GM19438 (cell line): ENCODE data around the gene PHIP.

Experiments
- ATAC-seq: cut with Tn5 transposase; IDR thresholded peaks from one replicate; pipeline ENCODE4 v1.9.1; 2021; ENCODE audit warnings: low read depth; ENCODE audit not compliant: unreplicated experiment

PHIP gene

DNA sequence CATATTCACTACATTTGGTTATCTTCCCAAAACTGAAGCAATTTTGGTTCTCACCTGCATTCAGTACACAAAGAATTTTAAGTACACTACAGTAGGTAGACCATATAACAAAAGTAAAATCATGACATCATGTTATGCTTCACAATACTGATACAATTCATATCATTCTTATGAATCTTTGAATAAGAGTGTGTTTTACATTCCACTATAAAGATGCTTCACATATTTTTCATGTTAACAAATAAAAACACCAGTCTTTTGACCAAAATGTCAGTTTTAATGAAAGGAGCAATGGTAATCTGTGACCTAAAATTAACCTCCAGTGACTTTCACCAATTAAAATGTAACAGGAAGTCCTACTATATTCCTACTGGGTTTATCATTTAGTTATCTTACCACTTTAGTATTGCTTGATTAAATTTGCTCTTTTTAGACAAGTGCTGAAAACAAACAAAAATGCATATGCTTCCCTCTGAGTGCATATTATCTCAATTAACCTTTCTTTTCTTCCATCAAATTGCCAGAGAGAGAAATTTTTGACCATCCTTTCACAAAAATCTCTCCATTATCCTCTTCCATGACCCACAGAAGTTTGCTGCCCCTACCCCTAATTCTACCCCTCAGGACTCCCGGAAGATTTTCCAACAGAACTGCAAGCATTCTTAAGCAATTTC is 49.3 kb downstream of the PHIP start:
- ATAC-seq: no peak

GRCh38 chr6:79011940-79012339 is 66.1 kb downstream of the PHIP start:
- no peak for ATAC-seq

DNA sequence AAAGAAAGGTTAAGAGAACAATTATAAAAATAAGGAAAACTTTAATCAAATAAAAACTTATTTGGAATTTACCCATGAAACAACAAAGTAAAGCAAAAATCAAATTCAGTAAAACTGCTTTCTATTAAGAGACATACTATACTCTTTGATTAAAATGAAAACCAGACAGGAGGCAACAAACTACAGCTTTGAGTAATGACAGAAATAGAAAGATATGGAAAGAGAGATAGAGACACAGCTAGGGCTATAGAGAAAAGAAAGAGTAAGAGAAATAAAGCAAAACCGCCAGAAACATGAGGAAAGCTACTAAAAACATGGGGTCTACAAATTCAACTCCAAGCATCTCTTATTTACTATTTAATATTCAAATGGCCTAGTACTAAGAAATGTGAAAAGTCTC is 67.6 kb downstream of the PHIP start:
- ATAC-seq: no peak

DNA sequence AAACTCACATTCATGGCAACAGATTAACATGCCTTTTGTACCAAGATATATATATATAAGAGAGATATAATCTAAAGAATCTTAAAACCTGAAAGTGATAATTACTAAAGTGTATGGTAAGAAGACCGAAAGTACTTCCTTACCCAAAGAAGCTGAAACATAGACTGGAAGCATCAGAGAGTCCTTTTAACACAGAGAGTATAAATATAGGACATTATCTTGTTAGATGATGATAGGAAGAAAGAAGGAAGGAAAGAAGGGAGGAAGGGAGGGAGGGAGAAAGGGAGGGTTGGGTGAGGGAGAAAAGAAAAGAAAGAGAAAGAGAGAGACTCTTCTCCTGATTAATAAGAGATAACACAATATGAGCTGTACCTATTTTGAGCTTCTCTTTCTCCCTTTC is 68.2 kb downstream of the PHIP start:
- no peak for ATAC-seq

DNA sequence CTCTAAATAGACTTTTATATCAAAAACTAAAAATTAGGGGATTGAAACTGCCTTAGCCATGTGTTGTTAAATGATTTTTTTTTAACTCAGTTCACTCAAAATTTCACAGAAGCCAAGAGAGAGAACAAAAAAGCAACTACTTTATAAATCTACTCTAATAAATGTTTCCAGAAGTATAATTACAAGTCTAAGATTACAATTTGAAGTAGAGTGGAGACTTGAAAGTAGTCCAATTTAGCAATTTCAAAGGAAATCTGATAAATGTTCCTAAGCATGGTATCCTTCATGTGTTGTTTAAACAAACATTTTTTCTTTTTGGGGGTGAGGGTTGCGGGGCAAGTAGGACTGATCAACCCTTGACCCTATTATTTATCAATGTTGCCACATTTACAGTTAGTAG is 72.6 kb downstream of the PHIP start:
- ATAC-seq: no peak

DNA sequence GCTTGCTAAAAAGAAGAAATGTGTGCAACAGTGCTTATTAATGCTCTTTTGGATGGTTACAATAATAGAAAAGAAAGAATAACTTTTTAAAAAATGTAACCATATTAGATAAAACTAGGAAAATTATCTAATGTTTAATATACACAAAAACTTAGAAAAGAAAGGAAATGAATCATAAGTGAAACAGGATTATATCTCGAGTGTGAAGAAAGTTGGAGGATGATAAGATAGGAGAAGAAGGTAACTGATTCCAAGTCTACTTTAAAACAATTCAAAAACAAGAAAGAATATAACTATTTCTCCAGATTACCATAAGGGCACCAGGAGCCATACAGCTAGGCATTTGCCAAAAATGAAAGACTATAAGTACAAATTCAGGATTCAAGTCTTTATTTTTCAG is 73.0 kb downstream of the PHIP start:
- ATAC-seq: no peak

- ATAC-seq: no peak
Measured at GRCh38 chr6:79004239-79004638, 73.8 kb downstream of the PHIP start.

- ATAC-seq: no peak
Measured at GRCh38 chr6:79001415-79001814, 76.6 kb downstream of the PHIP start.

DNA sequence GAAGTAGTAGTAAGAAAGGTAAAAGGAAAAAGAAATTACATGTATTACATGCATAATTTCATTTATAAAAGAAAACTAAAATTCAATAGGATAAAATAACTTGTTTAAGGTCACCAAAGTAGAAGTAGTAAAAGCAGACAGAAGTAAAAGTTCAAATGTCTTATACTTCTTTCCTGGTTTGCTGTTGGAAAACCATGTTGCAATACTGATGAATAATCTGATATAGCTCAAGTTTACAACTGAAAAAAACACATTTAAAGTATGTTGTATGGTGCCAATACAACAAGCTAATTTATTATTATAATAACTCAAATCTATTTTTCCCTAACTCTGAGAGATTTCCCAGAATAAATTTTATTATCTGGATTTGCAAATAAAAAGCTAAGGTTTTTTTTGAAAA is 78.3 kb downstream of the PHIP start:
- no peak for ATAC-seq

DNA sequence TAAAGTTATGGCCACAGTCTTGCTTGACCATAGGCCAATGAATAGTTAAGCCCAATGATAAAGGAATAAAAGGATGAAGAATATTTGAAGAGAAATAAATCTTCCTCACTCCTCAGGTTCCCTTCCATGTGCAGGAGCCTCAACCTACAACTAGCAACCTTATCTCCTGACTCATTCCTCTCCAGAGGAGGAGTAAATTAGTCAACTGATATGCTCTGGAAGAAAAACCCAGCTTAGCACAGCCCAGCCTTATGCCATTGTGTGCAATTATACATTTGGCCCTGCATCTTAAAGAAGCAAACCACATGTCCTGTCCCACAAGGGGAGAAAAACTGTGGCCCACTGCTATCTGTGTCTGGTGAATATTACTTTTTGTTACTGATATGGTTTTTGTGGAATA is 82.1 kb downstream of the PHIP start:
- no peak for ATAC-seq

GRCh38 chr6:78995346-78995745 is 82.7 kb downstream of the PHIP start:
- ATAC-seq: no peak

DNA sequence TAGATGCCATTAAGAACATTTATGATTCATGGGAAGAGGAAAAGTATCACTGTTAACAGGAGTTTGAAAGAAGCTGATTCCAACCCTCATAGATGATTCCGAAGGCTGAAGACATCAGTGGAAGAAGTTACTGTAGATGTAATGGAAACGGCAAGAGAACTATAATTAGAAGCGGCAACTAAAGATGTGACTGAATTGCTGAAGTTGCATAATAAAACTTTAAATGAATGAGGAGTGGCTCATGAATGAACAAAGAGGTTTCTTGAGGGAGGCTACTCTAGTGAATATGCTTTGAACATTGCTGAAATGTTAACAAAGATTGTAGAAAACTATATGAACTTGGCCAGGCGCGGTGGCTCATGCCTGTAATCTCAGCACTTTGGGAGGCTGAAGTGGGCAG is 84.1 kb downstream of the PHIP start:
- ATAC-seq: no peak

GRCh38 chr6:78989191-78989590 is 88.9 kb downstream of the PHIP start:
- ATAC-seq: no peak

- ATAC-seq: no peak
Measured at GRCh38 chr6:78986161-78986560, 91.9 kb downstream of the PHIP start.

DNA sequence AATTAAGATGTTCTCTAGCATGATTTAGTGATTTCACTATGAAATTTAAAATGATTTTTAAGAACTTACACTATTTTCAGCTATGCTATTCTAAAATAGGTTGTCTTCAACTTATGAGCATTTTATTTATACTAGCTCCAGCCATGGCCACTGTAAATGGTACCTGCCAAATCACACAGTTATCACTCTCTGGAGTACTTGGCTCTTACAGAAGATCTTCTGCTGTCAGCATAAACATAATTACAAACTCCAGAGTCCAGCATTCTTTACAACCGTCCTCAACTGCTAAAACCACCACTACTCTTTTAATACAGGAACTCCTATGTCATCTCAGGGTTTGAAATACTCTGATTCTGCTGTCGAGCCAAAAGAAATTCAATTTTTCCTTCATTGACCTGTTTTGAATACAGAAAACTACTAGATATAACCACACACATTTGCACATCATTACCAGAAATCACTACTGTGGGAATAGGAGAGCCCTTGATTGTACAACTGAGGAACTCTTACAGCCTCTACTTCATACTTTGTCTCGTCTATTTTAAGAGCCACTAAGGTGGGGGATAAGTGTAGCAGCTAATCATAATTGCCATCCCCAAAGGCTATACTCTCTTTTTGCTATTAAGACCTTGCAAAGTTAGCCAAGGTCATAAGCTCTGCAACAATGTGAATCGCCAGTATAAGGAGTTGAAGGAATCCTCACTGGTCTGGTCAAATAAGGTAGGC is 93.7 kb downstream of the PHIP start:
- ATAC-seq: no peak

GRCh38 chr6:78967191-78967590 is 110.9 kb downstream of the PHIP start:
- no peak for ATAC-seq

DNA sequence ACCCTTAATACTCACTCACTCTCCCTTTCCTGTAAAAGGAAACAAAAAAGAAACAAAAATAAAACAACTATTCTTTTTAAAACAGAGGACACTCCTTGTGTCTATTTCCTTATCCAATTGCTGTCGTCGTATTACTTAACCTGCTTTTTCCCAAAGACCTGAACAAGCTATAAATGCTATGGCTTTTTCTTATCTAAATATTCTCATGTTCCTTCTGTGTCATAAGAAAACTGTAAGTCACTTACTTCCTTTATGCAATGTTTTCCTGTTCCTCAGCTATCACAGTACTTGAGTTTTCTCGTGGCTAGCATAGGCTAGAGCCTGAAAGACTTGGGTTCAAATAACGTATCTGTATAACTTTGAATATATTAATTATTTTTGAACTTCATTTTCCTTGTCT is 111.5 kb downstream of the PHIP start:
- no peak for ATAC-seq

DNA sequence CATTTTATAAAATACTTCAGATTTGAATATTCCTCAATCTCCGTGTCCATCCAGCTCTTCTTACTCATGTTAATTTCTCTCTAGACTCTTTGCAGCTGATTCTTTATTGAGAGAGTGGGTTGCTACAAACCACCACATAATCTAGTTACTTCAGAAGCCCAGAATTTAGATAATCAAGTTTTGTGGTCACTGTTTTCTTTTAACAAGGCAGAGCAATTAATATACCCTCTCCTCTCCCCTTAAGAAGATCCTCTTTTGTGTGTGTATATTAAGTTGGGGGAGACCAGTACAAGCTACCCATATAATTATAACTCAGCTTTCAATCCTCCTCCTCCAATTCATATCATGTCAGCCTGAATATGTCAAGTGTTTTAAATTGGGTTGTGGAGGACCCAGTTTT is 115.6 kb downstream of the PHIP start:
- no peak for ATAC-seq

DNA sequence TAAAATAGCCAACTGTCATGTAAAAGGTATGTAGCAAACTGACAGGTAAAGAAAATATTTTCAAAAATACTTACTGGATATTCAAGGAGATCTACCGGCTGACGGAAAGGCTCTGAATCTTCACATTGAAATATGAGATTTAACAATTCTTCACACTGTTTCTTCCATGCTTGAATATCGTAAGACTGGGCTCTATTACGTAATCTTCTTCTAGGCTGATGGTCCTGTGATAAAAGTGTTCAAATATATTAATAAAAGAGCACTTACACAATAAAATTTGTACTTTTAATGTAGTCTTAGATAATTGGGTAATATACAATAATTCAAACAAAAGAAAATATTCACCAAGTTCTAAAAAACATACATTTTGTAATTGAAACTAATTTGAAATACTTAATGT is 123.3 kb downstream of the PHIP start:
- ATAC-seq: no peak

- ATAC-seq: no peak
Measured at GRCh38 chr6:78953798-78954197, 124.3 kb downstream of the PHIP start.

GRCh38 chr6:78952362-78952761 is 125.7 kb downstream of the PHIP start:
- ATAC-seq: no peak

DNA sequence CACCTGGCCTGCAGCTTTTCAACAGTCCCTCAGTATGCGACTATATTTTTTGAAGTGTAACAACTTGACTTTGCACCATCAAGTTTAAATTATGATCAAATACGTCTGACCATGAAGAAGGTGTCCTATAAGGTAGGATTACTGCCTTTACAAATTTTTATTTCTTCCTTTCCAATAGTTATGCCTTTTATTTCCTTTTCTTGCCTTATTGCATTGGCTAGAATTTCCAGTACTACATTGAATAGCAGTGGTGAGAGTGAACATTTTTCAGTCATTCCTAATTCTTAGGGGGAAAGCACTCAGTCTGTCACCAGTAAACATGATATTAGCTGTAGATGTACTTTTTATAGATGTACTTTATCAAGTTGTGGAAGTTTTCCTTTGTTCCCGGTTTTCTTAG is 129.3 kb downstream of the PHIP start:
- no peak for ATAC-seq
